Measurements from ENCODE around the gene MRPL10. TPM values are rescaled to one million over a fixed set of nuclear protein-coding genes. Genes with fewer than 3 reads are reported as not detected.

Gene MRPL10
- total and polyA plus RNA-seq, 2 of the 8 experiments (the other 6 are each of a cell fraction or from before 2014, with no cell fraction given), result 85.3 to 214 TPM

GRCh38 chr17:47844227-47844626, 12.9 kb upstream of the MRPL10 start (continued):
- no peak for TF ChIP-seq KDM1A (IDR thresholded peaks at IDR 0.05; ENCODE audit: borderline replicate concordance, low read length)

Measured in H1 (cell line).